ENCODE measurements around the gene CUL1. TPM values are rescaled to one million over a fixed set of nuclear protein-coding genes. Genes with fewer than 3 reads are reported as not detected.
A peak's percentile ranks its signal among the peaks of the same experiment; 100 is the strongest.

Gene CUL1
- total and polyA plus RNA-seq, 5 donors from 2014 or later = 41.4 to 56.9 (median 47.7) TPM

- Histone ChIP-seq H3K27me3 (ENCODE audit: control insufficient read depth, insufficient read depth, low read length) (no peaks in the 10 kb centered on the region), H3K9me3 (ENCODE audit: control insufficient read depth in 2 of 2, low read length in 2 of 2) (no peaks in the 10 kb centered on the region), H3K4me3 (ENCODE audit: low read depth, low read length) (no peak overlapping the region), H3K4me1 (ENCODE audit: control insufficient read depth, insufficient read depth, low read length, poor library complexity, severe bottlenecking) (no peaks in the 10 kb centered on the region), H3K27ac (ENCODE audit: insufficient read depth, low read length, poor library complexity, severe bottlenecking) (no peak overlapping the region), H3K36me3 (ENCODE audit: control insufficient read depth, insufficient read depth, low read length) (no peaks in the 10 kb centered on the region)
- no peak overlapping the region for H3K4me3 Mint-ChIP-seq
- ATAC-seq (ENCODE audit: low read depth in 2 of 2) (no peak), DNase-seq (no peak)
- peaks cover 4% of the 10 kb centered on the region for H3K27me3 Mint-ChIP-seq
- peaks cover 0 to 8% (median 0%) of the 10 kb centered on the region in 7 donors for H3K9me3 Mint-ChIP-seq
- H3K4me1 Mint-ChIP-seq = peaks cover 0 to 11% (median 3%) of the 10 kb centered on the region in 4 donors
- H3K36me3 Mint-ChIP-seq = no peaks in the 10 kb centered on the region
- no peak overlapping the region for H3K27ac Mint-ChIP-seq
Observed at GRCh38 chr7:148665221-148665620, 33.5 kb upstream of the CUL1 start.

GRCh38 chr7:148669927-148670326 is 28.8 kb upstream of the CUL1 start:
- Mint-ChIP-seq H3K9me3 (peaks cover 2 to 9% (median 5%) of the 10 kb centered on the region in 7 donors), H3K27ac (no peak overlapping the region), H3K27me3 (peaks cover 8% of the 10 kb centered on the region), H3K36me3 (no peaks in the 10 kb centered on the region), H3K4me1 (peaks cover 0 to 7% (median 0%) of the 10 kb centered on the region in 4 donors), H3K4me3 (no peak overlapping the region)
- Histone ChIP-seq H3K27ac (ENCODE audit: insufficient read depth, low read length, poor library complexity, severe bottlenecking) (no peak overlapping the region), H3K36me3 (ENCODE audit: control insufficient read depth, insufficient read depth, low read length) (no peaks in the 10 kb centered on the region), H3K9me3 (ENCODE audit: control insufficient read depth in 2 of 2, low read length in 2 of 2) (peaks cover 0 to 3% of the 10 kb centered on the region in 2 experiments), H3K4me3 (ENCODE audit: low read depth, low read length) (no peak overlapping the region), H3K4me1 (ENCODE audit: control insufficient read depth, insufficient read depth, low read length, poor library complexity, severe bottlenecking) (no peaks in the 10 kb centered on the region), H3K27me3 (ENCODE audit: control insufficient read depth, insufficient read depth, low read length) (no peaks in the 10 kb centered on the region)
- no peak for DNase-seq
- ATAC-seq (ENCODE audit: low read depth in 2 of 2) = no peak

- Histone ChIP-seq H3K36me3 (ENCODE audit: control insufficient read depth, insufficient read depth, low read length) (no peaks in the 10 kb centered on the region), H3K4me1 (ENCODE audit: control insufficient read depth, insufficient read depth, low read length, poor library complexity, severe bottlenecking) (no peaks in the 10 kb centered on the region), H3K27ac (ENCODE audit: insufficient read depth, low read length, poor library complexity, severe bottlenecking) (no peak overlapping the region), H3K27me3 (ENCODE audit: control insufficient read depth, insufficient read depth, low read length) (no peaks in the 10 kb centered on the region), H3K4me3 (ENCODE audit: low read depth, low read length) (no peak overlapping the region), H3K9me3 (ENCODE audit: control insufficient read depth in 2 of 2, low read length in 2 of 2) (peaks cover 0 to 8% of the 10 kb centered on the region in 2 experiments)
- Mint-ChIP-seq H3K27ac (no peak overlapping the region), H3K4me1 (peaks cover 0 to 7% (median 0%) of the 10 kb centered on the region in 4 donors), H3K27me3 (peaks cover 8% of the 10 kb centered on the region), H3K36me3 (no peaks in the 10 kb centered on the region), H3K9me3 (peaks cover 2 to 9% (median 5%) of the 10 kb centered on the region in 7 donors), H3K4me3 (no peak overlapping the region)
- ATAC-seq (ENCODE audit: low read depth in 2 of 2) = no peak
- DNase-seq = no peak
Observed at GRCh38 chr7:148670374-148670773, 28.3 kb upstream of the CUL1 start.

GRCh38 chr7:148670807-148671206 is 27.9 kb upstream of the CUL1 start:
- H3K27ac Mint-ChIP-seq = no peak overlapping the region
- Histone ChIP-seq H3K4me1 (ENCODE audit: control insufficient read depth, insufficient read depth, low read length, poor library complexity, severe bottlenecking) (no peaks in the 10 kb centered on the region), H3K27me3 (ENCODE audit: control insufficient read depth, insufficient read depth, low read length) (no peaks in the 10 kb centered on the region), H3K27ac (ENCODE audit: insufficient read depth, low read length, poor library complexity, severe bottlenecking) (no peak overlapping the region), H3K36me3 (ENCODE audit: control insufficient read depth, insufficient read depth, low read length) (no peaks in the 10 kb centered on the region), H3K9me3 (ENCODE audit: control insufficient read depth in 2 of 2, low read length in 2 of 2) (peaks cover 0 to 11% of the 10 kb centered on the region in 2 experiments), H3K4me3 (ENCODE audit: low read depth, low read length) (no peak overlapping the region)
- peaks cover 0 to 7% (median 0%) of the 10 kb centered on the region in 4 donors for H3K4me1 Mint-ChIP-seq
- DNase-seq (no peak), ATAC-seq (ENCODE audit: low read depth in 2 of 2) (no peak)
- H3K4me3 Mint-ChIP-seq = no peak overlapping the region
- peaks cover 2 to 9% (median 5%) of the 10 kb centered on the region in 7 donors for H3K9me3 Mint-ChIP-seq
- no peaks in the 10 kb centered on the region for H3K36me3 Mint-ChIP-seq
- H3K27me3 Mint-ChIP-seq = peaks cover 8% of the 10 kb centered on the region

- Histone ChIP-seq H3K36me3 (ENCODE audit: control insufficient read depth, insufficient read depth, low read length) (no peaks in the 10 kb centered on the region), H3K27ac (ENCODE audit: insufficient read depth, low read length, poor library complexity, severe bottlenecking) (no peak overlapping the region), H3K9me3 (ENCODE audit: control insufficient read depth in 2 of 2, low read length in 2 of 2) (peaks cover 0 to 11% of the 10 kb centered on the region in 2 experiments), H3K4me1 (ENCODE audit: control insufficient read depth, insufficient read depth, low read length, poor library complexity, severe bottlenecking) (no peaks in the 10 kb centered on the region), H3K27me3 (ENCODE audit: control insufficient read depth, insufficient read depth, low read length) (no peaks in the 10 kb centered on the region), H3K4me3 (ENCODE audit: low read depth, low read length) (no peak overlapping the region)
- no peak overlapping the region for H3K4me3 Mint-ChIP-seq
- ATAC-seq (ENCODE audit: low read depth in 2 of 2) (no peak), DNase-seq (peak in 1 of 3 donors; percentile 57)
- H3K36me3 Mint-ChIP-seq = peaks cover 5% of the 10 kb centered on the region
- H3K27ac Mint-ChIP-seq = no peak overlapping the region
- H3K9me3 Mint-ChIP-seq = peaks cover 2 to 9% (median 5%) of the 10 kb centered on the region in 7 donors
- H3K4me1 Mint-ChIP-seq = peaks cover 0 to 7% (median 0%) of the 10 kb centered on the region in 4 donors
- H3K27me3 Mint-ChIP-seq = peaks cover 13% of the 10 kb centered on the region
Observed at GRCh38 chr7:148672041-148672440, 26.7 kb upstream of the CUL1 start.

- H3K4me1 ChIP-seq (ENCODE audit: control insufficient read depth, insufficient read depth, low read length, poor library complexity, severe bottlenecking) = no peaks in the 10 kb centered on the region
- H3K4me3 ChIP-seq (ENCODE audit: low read depth, low read length) = no peak overlapping the region
- no peak for ATAC-seq (ENCODE audit: low read depth in 2 of 2)
- Mint-ChIP-seq H3K36me3 (peaks cover 5% of the 10 kb centered on the region), H3K9me3 (peaks cover 2 to 10% (median 5%) of the 10 kb centered on the region in 7 donors), H3K27ac (no peak overlapping the region), H3K27me3 (peaks cover 26% of the 10 kb centered on the region), H3K4me1 (peaks cover 0 to 7% (median 1%) of the 10 kb centered on the region in 4 donors), H3K4me3 (no peak overlapping the region)
- H3K27me3 ChIP-seq (ENCODE audit: control insufficient read depth, insufficient read depth, low read length) = peaks cover 3% of the 10 kb centered on the region
- no peaks in the 10 kb centered on the region for H3K36me3 ChIP-seq (ENCODE audit: control insufficient read depth, insufficient read depth, low read length)
- peaks cover 0 to 11% of the 10 kb centered on the region in 2 experiments for H3K9me3 ChIP-seq (ENCODE audit: control insufficient read depth in 2 of 2, low read length in 2 of 2)
- H3K27ac ChIP-seq (ENCODE audit: insufficient read depth, low read length, poor library complexity, severe bottlenecking) = no peak overlapping the region
- no peak for DNase-seq
Observed at GRCh38 chr7:148674689-148675088, 24.0 kb upstream of the CUL1 start.

- Mint-ChIP-seq H3K9me3 (peaks cover 2 to 9% (median 7%) of the 10 kb centered on the region in 7 donors), H3K27me3 (peaks cover 34% of the 10 kb centered on the region)
- H3K27me3 ChIP-seq (ENCODE audit: control insufficient read depth, insufficient read depth, low read length) = peaks cover 3% of the 10 kb centered on the region
Observed at GRCh38 chr7:148676291-148676690, 22.4 kb upstream of the CUL1 start.

GRCh38 chr7:148681821-148682220 is 16.9 kb upstream of the CUL1 start:
- H3K4me1 Mint-ChIP-seq = peaks cover 0 to 7% (median 4%) of the 10 kb centered on the region in 4 donors
- H3K27ac Mint-ChIP-seq = no peak overlapping the region

More at GRCh38 chr7:148676291-148676690, 22.4 kb upstream of the CUL1 start:
- Mint-ChIP-seq H3K36me3 (peaks cover 5% of the 10 kb centered on the region), H3K4me3 (peak overlapping the region in 1 of 4 donors; percentile 47), H3K4me1 (peaks cover 0 to 7% (median 1%) of the 10 kb centered on the region in 4 donors), H3K27ac (peak overlapping the region in 1 of 3 donors; percentile 18)
- no peak for ATAC-seq (ENCODE audit: low read depth in 2 of 2)
- H3K4me1 ChIP-seq (ENCODE audit: control insufficient read depth, insufficient read depth, low read length, poor library complexity, severe bottlenecking) = no peaks in the 10 kb centered on the region
- H3K9me3 ChIP-seq (ENCODE audit: control insufficient read depth in 2 of 2, low read length in 2 of 2) = peaks cover 0 to 11% of the 10 kb centered on the region in 2 experiments
- no peak overlapping the region for H3K27ac ChIP-seq (ENCODE audit: insufficient read depth, low read length, poor library complexity, severe bottlenecking)
- no peaks in the 10 kb centered on the region for H3K36me3 ChIP-seq (ENCODE audit: control insufficient read depth, insufficient read depth, low read length)
- H3K4me3 ChIP-seq (ENCODE audit: low read depth, low read length) = no peak overlapping the region
- no peak for DNase-seq

More at GRCh38 chr7:148681821-148682220, 16.9 kb upstream of the CUL1 start:
- Histone ChIP-seq H3K9me3 (ENCODE audit: control insufficient read depth in 2 of 2, low read length in 2 of 2) (peaks cover 0 to 4% of the 10 kb centered on the region in 2 experiments), H3K4me1 (ENCODE audit: control insufficient read depth, insufficient read depth, low read length, poor library complexity, severe bottlenecking) (no peaks in the 10 kb centered on the region), H3K27me3 (ENCODE audit: control insufficient read depth, insufficient read depth, low read length) (peaks cover 5% of the 10 kb centered on the region), H3K4me3 (ENCODE audit: low read depth, low read length) (no peak overlapping the region), H3K27ac (ENCODE audit: insufficient read depth, low read length, poor library complexity, severe bottlenecking) (no peak overlapping the region), H3K36me3 (ENCODE audit: control insufficient read depth, insufficient read depth, low read length) (no peaks in the 10 kb centered on the region)
- ATAC-seq (ENCODE audit: low read depth in 2 of 2) (no peak), DNase-seq (no peak)
- no peaks in the 10 kb centered on the region for H3K36me3 Mint-ChIP-seq
- peaks cover 1 to 7% (median 3%) of the 10 kb centered on the region in 7 donors for H3K9me3 Mint-ChIP-seq
- H3K27me3 Mint-ChIP-seq = peaks cover 29% of the 10 kb centered on the region
- H3K4me3 Mint-ChIP-seq = no peak overlapping the region

Data from CD4-positive, CD25-positive, alpha-beta regulatory T cell (primary cell).